Astrocyte (in vitro differentiated cells and primary cell): ENCODE data around the gene TMEM151A. TPM values are rescaled to one million over a fixed set of nuclear protein-coding genes. Genes with fewer than 3 reads are reported as not detected.

ENCODE experiments used
- DNase-seq: peaks from one replicate; pipeline ENCODE4 v3.0.0-alpha.2; 2010; ENCODE audit warnings: low read depth
- FAIRE-seq: peaks from 2 replicates; lab custom pipeline; 2011; peaks lifted over from hg19 to GRCh38; lab: Jason Lieb, UNC
- H2AFZ ChIP-seq: 2 replicates; pipeline ENCODE4 v1.6.0; 2012; ENCODE audit warnings: low read depth, low read length, inconsistent platforms
- H3K27ac ChIP-seq: 2 replicates; pipeline ENCODE4 v1.5.1; 2011; ENCODE audit warnings: low read depth, low read length, inconsistent platforms
- H3K27me3 ChIP-seq: 2 replicates; pipeline ENCODE4 v1.6.0; 2011; ENCODE audit warnings: low read length, inconsistent platforms; ENCODE audit not compliant: insufficient read depth
- H3K36me3 ChIP-seq: 2 replicates; pipeline ENCODE4 v1.5.1; 2011; ENCODE audit warnings: low read length, inconsistent platforms; ENCODE audit not compliant: insufficient read depth
- H3K4me1 ChIP-seq: 2 replicates; pipeline ENCODE4 v1.5.1; 2011; ENCODE audit warnings: low read length, inconsistent platforms; ENCODE audit not compliant: insufficient read depth
- H3K4me2 ChIP-seq: 2 replicates; pipeline ENCODE4 v1.6.0; 2012; ENCODE audit warnings: low read length, inconsistent platforms
- H3K4me3 ChIP-seq: 2 replicates; pipeline ENCODE4 v1.5.1; 2011; ENCODE audit warnings: low read depth, mild to moderate bottlenecking, low read length, inconsistent platforms; ENCODE audit not compliant: insufficient read depth
- H3K79me2 ChIP-seq: 2 replicates; pipeline ENCODE4 v1.6.0; 2012; ENCODE audit warnings: mild to moderate bottlenecking, low read length, inconsistent platforms; ENCODE audit not compliant: insufficient read depth
- H3K9ac ChIP-seq: 2 replicates; pipeline ENCODE4 v1.6.0; 2012; ENCODE audit warnings: mild to moderate bottlenecking, low read length, inconsistent platforms
- H3K9me3 ChIP-seq: 2 replicates; pipeline ENCODE4 v1.5.1; 2012; ENCODE audit warnings: low read depth, mild to moderate bottlenecking, low read length, inconsistent platforms; ENCODE audit not compliant: insufficient read depth
- H4K20me1 ChIP-seq: 2 replicates; pipeline ENCODE4 v1.6.0; 2012; ENCODE audit warnings: low read length, inconsistent platforms; ENCODE audit not compliant: insufficient read depth
- H3K27ac Mint-ChIP-seq: one replicate; pipeline ENCODE4 v1.8.0; 2021; ENCODE audit warnings: mild to moderate bottlenecking, mixed read lengths; ENCODE audit not compliant: unreplicated experiment
- H3K27me3 Mint-ChIP-seq: one replicate; pipeline ENCODE4 v1.8.0; 2021; ENCODE audit warnings: low read depth, mixed read lengths; ENCODE audit not compliant: unreplicated experiment
- H3K36me3 Mint-ChIP-seq: one replicate; pipeline ENCODE4 v1.8.0; 2021; ENCODE audit warnings: low read depth, mixed read lengths; ENCODE audit not compliant: unreplicated experiment
- H3K4me1 Mint-ChIP-seq: one replicate; pipeline ENCODE4 v1.8.0; 2021; ENCODE audit warnings: low read depth, mixed read lengths; ENCODE audit not compliant: unreplicated experiment
- H3K4me3 Mint-ChIP-seq: one replicate; pipeline ENCODE4 v1.8.0; 2021; ENCODE audit warnings: mild to moderate bottlenecking, moderate library complexity, mixed read lengths; ENCODE audit not compliant: unreplicated experiment
- H3K9me3 Mint-ChIP-seq: one replicate; pipeline ENCODE4 v1.8.0; 2021; ENCODE audit warnings: mild to moderate bottlenecking, mixed read lengths; ENCODE audit not compliant: unreplicated experiment
- CTCF ChIP-seq: IDR thresholded peaks from 2 replicates; pipeline ENCODE4 v1.5.1; 2011; ENCODE audit warnings: low read depth, mild to moderate bottlenecking, inconsistent platforms, low read length, moderate library complexity; ENCODE audit not compliant: insufficient read depth
- EZH2 ChIP-seq: IDR thresholded peaks from 2 replicates; pipeline ENCODE4 v1.6.1; 2012; ENCODE audit warnings: mild to moderate bottlenecking, low read length, inconsistent platforms; ENCODE audit not compliant: insufficient read depth
- total RNA-seq: library from RNA; stranded (reverse); gene quantifications from 2 replicates; pipeline ENCODE4 v1.2.1, GENCODE V29; 2021

Gene TMEM151A
- total RNA-seq, 1 donor from 2014 or later, result 2.0 TPM

- FAIRE-seq (no peak), DNase-seq (no peak)
- Histone ChIP-seq H3K4me2 (no peak overlapping the region), H3K79me2 (peaks cover 42% of the 10 kb centered on the region), H4K20me1 (peaks cover 61% of the 10 kb centered on the region), H3K36me3 (peaks cover 7% of the 10 kb centered on the region), H3K27me3 (no peaks in the 10 kb centered on the region), H3K27ac (no peak overlapping the region), H2AFZ (no peak overlapping the region), H3K4me3 (no peak overlapping the region), H3K9ac (no peak overlapping the region), H3K9me3 (no peaks in the 10 kb centered on the region), H3K4me1 (peaks cover 29% of the 10 kb centered on the region)
- Mint-ChIP-seq H3K4me3 (peak overlapping the region; percentile 54), H3K27ac (no peak overlapping the region), H3K4me1 (peaks cover 16% of the 10 kb centered on the region), H3K9me3 (no peaks in the 10 kb centered on the region), H3K36me3 (peaks cover 6% of the 10 kb centered on the region), H3K27me3 (no peaks in the 10 kb centered on the region)
- TF ChIP-seq EZH2, result no peak
- no peak for TF ChIP-seq CTCF
Measured at GRCh38 chr11:66285250-66285947, 6.3 kb upstream of the TMEM151A start.

DNA sequence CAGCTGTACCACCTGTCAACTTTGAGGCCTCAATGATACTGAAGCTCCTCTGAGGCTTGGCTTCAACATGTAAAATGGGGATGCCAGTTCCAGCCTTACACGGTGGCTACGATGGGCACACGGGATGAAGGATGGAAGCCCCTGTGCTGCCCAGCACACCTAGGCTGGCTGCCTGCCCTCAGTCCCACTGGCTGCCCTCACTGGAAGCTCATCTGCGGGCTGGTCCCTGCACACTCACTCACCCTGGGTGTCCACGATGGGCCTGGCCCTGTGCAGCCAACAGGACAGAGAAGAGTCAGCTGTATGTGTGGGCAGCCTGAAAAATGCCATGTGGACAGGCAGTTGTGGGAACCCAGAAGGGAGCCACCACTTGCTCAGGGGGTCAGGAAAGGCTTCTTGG lies 5.0 kb upstream of the TMEM151A start:
- H3K4me2 ChIP-seq, result no peak overlapping the region
- H3K4me1 Mint-ChIP-seq, result peaks cover 14% of the 10 kb centered on the region
- no peak overlapping the region for H3K27ac Mint-ChIP-seq
- H3K9me3 Mint-ChIP-seq, result no peaks in the 10 kb centered on the region
- peaks cover 22% of the 10 kb centered on the region for H3K4me1 ChIP-seq
- no peak overlapping the region for H2AFZ ChIP-seq
- H3K27me3 ChIP-seq, result peaks cover 6% of the 10 kb centered on the region
- peaks cover 7% of the 10 kb centered on the region for H3K36me3 ChIP-seq
- H3K79me2 ChIP-seq, result peaks cover 42% of the 10 kb centered on the region
- H3K4me3 Mint-ChIP-seq, result peak overlapping the region; percentile 45
- FAIRE-seq, result no peak
- no peak for DNase-seq
- H3K9ac ChIP-seq, result no peak overlapping the region
- H3K27ac ChIP-seq, result no peak overlapping the region
- no peak for TF ChIP-seq CTCF
- no peak for TF ChIP-seq EZH2
- peaks cover 48% of the 10 kb centered on the region for H4K20me1 ChIP-seq
- H3K4me3 ChIP-seq, result no peak overlapping the region
- no peaks in the 10 kb centered on the region for H3K9me3 ChIP-seq
- peaks cover 10% of the 10 kb centered on the region for H3K27me3 Mint-ChIP-seq
- H3K36me3 Mint-ChIP-seq, result peaks cover 6% of the 10 kb centered on the region
